Sigmoid colon (tissue), 7 donors: ENCODE results near the gene GRID2. TPM values are rescaled to one million over a fixed set of nuclear protein-coding genes. Genes with fewer than 3 reads are reported as not detected.

Experiments
- DNase-seq: peaks from one replicate; pipeline ENCODE4 v3.0.0-alpha.2; 2019
- H3K27ac ChIP-seq, 4 donors: fragments of 200-600 bp; sonication (generic); one replicate each; pipeline ENCODE4 v1.5.1; 2016 to 2019; ENCODE audit warnings: mild to moderate bottlenecking in 1 of 4
- H3K27me3 ChIP-seq, 3 donors: fragments of 200-600 bp; sonication (generic); one replicate each; pipeline ENCODE4 v1.5.1; 2019; ENCODE audit warnings: mild to moderate bottlenecking in 1 of 3
- H3K36me3 ChIP-seq, 4 donors: fragments of 200-600 bp; sonication (generic); one replicate each; pipeline ENCODE4 v1.5.1; 2016 to 2019
- H3K4me1 ChIP-seq, 4 donors: fragments of 200-600 bp; sonication (generic); one replicate each; pipeline ENCODE4 v1.5.1; 2017 to 2019
- H3K4me3 ChIP-seq, 4 donors: fragments of 200-600 bp; sonication (generic); one replicate each; pipeline ENCODE4 v1.5.1; 2017 to 2019; ENCODE audit warnings: mild to moderate bottlenecking in 2 of 4, moderate library complexity in 1 of 4
- H3K9me3 ChIP-seq, 4 donors: fragments of 200-600 bp in 3 of 4; sonication (generic) in 3 of 4; one replicate each; pipeline versions ENCODE4 v1.5.1 to v1.6.1; 2013 to 2019
- CTCF ChIP-seq, 4 experiments: fragments of 450-650 bp in 3 of 4; fragments of 200-600 bp in 1 of 4; IDR thresholded peaks; one replicate each; pipeline ENCODE4 v1.5.1; 2016 to 2019; ENCODE audit warnings: antibody characterized with exemption in 4 of 4, mild to moderate bottlenecking in 3 of 4, moderate library complexity in 2 of 4
- EP300 ChIP-seq, 4 donors: sonication (generic); formaldehyde crosslinking; IDR thresholded peaks; one replicate each; pipeline ENCODE4 v1.6.1; 2017; ENCODE audit warnings: antibody characterized with exemption in 4 of 4
- POLR2A ChIP-seq, 2 donors: fragments of 450-650 bp; IDR thresholded peaks; one replicate each; pipeline ENCODE4 v1.6.1; 2016; ENCODE audit warnings: antibody characterized with exemption in 2 of 2, mild to moderate bottlenecking in 2 of 2, moderate library complexity in 2 of 2
- POLR2AphosphoS5 ChIP-seq, 4 donors: sonication (generic); formaldehyde crosslinking; IDR thresholded peaks; one replicate each; pipeline ENCODE4 v1.6.1; 2017; ENCODE audit warnings: antibody characterized with exemption in 4 of 4
- WGBS, 2 donors: extraction: QIAGEN DNeasy Blood & Tissue Kit; methylation state at CpG; one replicate each; pipeline ENCODE4 v1.1.7; 2013; 5-methylcytosine and 5-hydroxymethylcytosine counted together
- intact Hi-C: fragments of 100-400 bp; cut with DNase I; formaldehyde crosslinking; loops from one replicate; pipeline ENCODE4 v1.15.1; 2023
- polyA plus RNA-seq, 3 donors: library from polyadenylated mRNA; stranded (reverse); fragments of 200-250 nt; gene quantifications; one replicate each; pipeline ENCODE4 v1.2.3, GENCODE V29; 2013
- total RNA-seq, 4 donors: library from RNA; depleted of rRNA; stranded (reverse); fragments of >200 nt; gene quantifications; one replicate each; pipeline ENCODE4 v1.1.0, GENCODE V29; 2016
- donor health status: healthy with polysubstance abuse.
- donor health status: Bipolar disorder and iron deficiency.
- donor health status: healthy.

Gene GRID2
- total and polyA plus RNA-seq, 7 donors, result 0.04 to 1.9 (median 0.28) TPM; not detected in 2

GRCh38 chr4:93086356-93086755 is 782.6 kb downstream of the GRID2 start:
- Histone ChIP-seq H3K4me3 (no peak overlapping the region), H3K36me3 (no peaks in the 10 kb centered on the region), H3K4me1 (no peaks in the 10 kb centered on the region), H3K9me3 (no peaks in the 10 kb centered on the region), H3K27ac (no peak overlapping the region), H3K27me3 (no peaks in the 10 kb centered on the region)
- intact Hi-C loops, result no loop called here
- WGBS, 2 donors, result 53 to 69% methylated on average over 4 of the region's 4 CpGs
- no peak for DNase-seq
- TF ChIP-seq CTCF (IDR thresholded peaks at IDR 0.05) (no peak), EP300 (IDR thresholded peaks at IDR 0.05) (no peak), POLR2A (IDR thresholded peaks at IDR 0.05) (no peak), POLR2AphosphoS5 (IDR thresholded peaks at IDR 0.05) (no peak)

DNA sequence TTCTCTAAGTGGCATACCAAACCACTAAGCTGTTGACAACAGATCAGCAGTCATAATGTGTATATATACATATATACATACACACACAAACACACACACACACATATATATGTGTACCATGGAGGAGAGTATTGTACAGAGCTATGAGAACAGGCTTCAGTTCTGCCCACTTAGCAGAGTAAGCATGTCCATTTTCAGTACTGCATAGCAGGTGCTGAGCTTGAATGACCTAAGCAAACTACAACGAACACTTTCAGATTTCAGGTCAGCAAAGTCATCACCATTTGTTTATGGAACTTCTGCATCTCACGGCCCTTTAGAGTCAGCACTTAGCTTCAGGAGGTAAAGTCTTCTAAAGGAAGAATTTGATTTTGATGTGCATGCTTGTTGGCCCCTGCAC is 789.0 kb downstream of the GRID2 start:
- Histone ChIP-seq H3K27ac (no peak overlapping the region), H3K36me3 (no peaks in the 10 kb centered on the region), H3K9me3 (no peaks in the 10 kb centered on the region), H3K4me3 (no peak overlapping the region), H3K4me1 (no peaks in the 10 kb centered on the region), H3K27me3 (no peaks in the 10 kb centered on the region)
- WGBS, 2 donors, result 86 to 88% methylated on average over 2 of the region's 2 CpGs
- intact Hi-C loops, result no loop called here
- DNase-seq, result no peak
- TF ChIP-seq EP300 (IDR thresholded peaks at IDR 0.05), result no peak
- TF ChIP-seq CTCF (IDR thresholded peaks at IDR 0.05), result no peak

DNA sequence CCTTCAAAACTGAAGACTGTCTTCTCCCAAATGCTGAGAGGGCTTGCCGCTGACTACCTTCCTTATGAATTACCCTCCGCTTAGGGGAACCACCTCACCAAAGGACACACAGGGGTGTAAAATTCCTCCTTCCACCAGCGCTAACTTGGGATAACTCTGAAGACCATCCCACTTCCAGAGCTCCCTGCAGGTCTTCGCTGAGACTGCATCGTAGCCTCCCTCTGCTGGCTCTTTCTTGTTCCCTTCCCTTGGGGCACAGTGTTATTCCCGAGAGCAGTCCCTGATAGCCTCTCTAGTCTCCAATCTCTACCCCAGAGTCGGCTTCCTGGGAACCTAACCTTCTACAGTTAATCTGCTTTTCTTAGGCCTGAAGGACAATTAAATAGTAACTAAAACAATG is 799.3 kb downstream of the GRID2 start:
- Histone ChIP-seq H3K9me3 (no peaks in the 10 kb centered on the region), H3K4me3 (no peak overlapping the region), H3K36me3 (no peaks in the 10 kb centered on the region), H3K4me1 (no peaks in the 10 kb centered on the region), H3K27ac (no peak overlapping the region), H3K27me3 (no peaks in the 10 kb centered on the region)
- TF ChIP-seq CTCF (IDR thresholded peaks at IDR 0.05) (no peak), EP300 (IDR thresholded peaks at IDR 0.05) (no peak), POLR2A (IDR thresholded peaks at IDR 0.05) (no peak), POLR2AphosphoS5 (IDR thresholded peaks at IDR 0.05) (no peak)
- WGBS, 2 donors, result 90% methylated on average over 7 of the region's 7 CpGs
- intact Hi-C loops, result no loop called here
- DNase-seq, result no peak

DNA sequence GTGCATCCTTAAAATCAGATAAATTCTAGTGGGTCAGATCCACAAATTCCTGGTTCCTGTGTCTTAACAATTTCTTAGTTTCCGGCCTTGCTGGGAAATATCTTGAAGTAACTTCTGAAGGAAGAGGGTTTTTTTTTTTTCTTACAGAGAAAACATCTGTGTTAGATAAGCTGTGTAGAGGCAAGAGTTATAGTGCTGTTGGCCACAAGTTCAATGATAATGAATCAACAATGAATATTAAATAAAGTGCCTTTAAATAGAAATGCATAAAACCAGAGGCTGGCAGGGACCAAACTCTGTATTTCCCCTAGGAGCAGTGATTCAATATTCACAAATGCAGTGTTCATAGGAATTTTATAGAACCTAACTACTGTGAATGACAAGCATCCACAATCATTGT is 812.9 kb downstream of the GRID2 start:
- H3K4me1 ChIP-seq, result no peaks in the 10 kb centered on the region
- no peaks in the 10 kb centered on the region for H3K27me3 ChIP-seq
- TF ChIP-seq CTCF (IDR thresholded peaks at IDR 0.05), result no peak
- TF ChIP-seq POLR2A (IDR thresholded peaks at IDR 0.05), result no peak
- TF ChIP-seq EP300 (IDR thresholded peaks at IDR 0.05), result no peak
- TF ChIP-seq POLR2AphosphoS5 (IDR thresholded peaks at IDR 0.05), result no peak
- no peak overlapping the region for H3K27ac ChIP-seq
- no peak overlapping the region for H3K4me3 ChIP-seq
- intact Hi-C loops, result no loop called here
- WGBS, 2 donors, result 77 to 79% methylated on average over 1 of the region's 1 CpG
- no peaks in the 10 kb centered on the region for H3K36me3 ChIP-seq
- DNase-seq, result no peak
- H3K9me3 ChIP-seq, result no peaks in the 10 kb centered on the region

- no peak overlapping the region for H3K27ac ChIP-seq
- H3K36me3 ChIP-seq, result no peaks in the 10 kb centered on the region
Measured at GRCh38 chr4:93127489-93127888, 823.7 kb downstream of the GRID2 start.

More at GRCh38 chr4:93127489-93127888, 823.7 kb downstream of the GRID2 start:
- Histone ChIP-seq H3K27me3 (no peaks in the 10 kb centered on the region), H3K4me3 (no peak overlapping the region), H3K4me1 (no peaks in the 10 kb centered on the region), H3K9me3 (no peaks in the 10 kb centered on the region)
- no peak for DNase-seq
- TF ChIP-seq POLR2AphosphoS5 (IDR thresholded peaks at IDR 0.05) (no peak), CTCF (IDR thresholded peaks at IDR 0.05) (no peak), EP300 (IDR thresholded peaks at IDR 0.05) (no peak), POLR2A (IDR thresholded peaks at IDR 0.05) (no peak)
- intact Hi-C loops, result no loop called here
- WGBS, 2 donors, result 86 to 90% methylated on average over 2 of the region's 2 CpGs
